Inflammatory macrophage treated with lipopolysaccharide for 4 hours (primary cell): ENCODE results near the gene SCMH1.

Experiments used
- DNase-seq: peaks from one replicate; pipeline ENCODE4 v3.0.0-alpha.2; 2020

Gene SCMH1

GRCh38 chr1:41021526-41022308 lies 220.4 kb downstream of the SCMH1 start, which contains the start of gene SLFNL1:
Gene SLFNL1, minus strand, starts transcription at chr1:41021725. Its CDS starts 1,065 bp downstream, at chr1:41020660.
- DNase-seq, result no peak

DNA sequence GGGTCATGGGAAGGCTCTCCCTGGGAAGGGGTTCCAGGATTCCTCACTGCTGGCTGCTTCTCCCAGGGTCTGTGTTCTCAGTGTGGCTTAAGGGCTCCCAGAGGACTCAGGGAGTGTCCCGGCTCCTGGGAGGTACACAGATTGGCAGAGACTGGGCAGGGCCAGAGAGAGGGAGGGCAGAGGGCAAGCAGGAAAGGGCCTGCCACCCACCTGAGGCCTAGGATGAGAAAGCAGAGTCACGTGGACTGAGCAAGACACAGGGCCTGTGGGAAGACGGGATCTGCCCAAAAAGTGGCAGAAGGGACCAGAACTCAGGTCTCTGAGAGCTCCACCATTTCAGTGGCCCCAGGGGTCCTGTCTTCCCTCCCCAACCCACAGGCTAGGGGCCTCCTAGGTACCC lies 221.5 kb downstream of the SCMH1 start:
- no peak for DNase-seq

DNA sequence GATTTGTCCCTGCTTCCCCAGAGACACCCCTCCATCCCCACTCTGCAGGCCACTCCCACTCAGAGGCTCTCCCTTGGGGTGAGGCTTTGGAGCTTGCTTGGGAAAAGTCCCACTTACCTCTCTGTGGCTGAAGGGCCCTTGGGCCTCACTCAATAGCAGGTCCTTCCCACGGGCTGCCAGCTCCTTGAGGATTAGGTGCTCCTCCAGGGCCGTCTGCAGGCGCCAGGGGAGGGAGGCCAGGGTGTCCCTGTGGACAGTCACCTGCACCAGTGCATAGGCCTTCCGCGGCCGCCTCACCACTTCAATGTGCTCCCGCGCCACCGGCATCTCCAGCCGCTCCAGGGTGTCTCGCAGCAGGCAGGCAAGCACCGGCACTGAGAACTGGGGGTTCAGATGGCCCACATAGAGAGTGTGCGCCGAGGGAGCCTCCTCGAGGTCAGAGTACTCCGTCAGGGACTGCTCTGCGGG lies 222.0 kb downstream of the SCMH1 start:
- no peak for DNase-seq

DNA sequence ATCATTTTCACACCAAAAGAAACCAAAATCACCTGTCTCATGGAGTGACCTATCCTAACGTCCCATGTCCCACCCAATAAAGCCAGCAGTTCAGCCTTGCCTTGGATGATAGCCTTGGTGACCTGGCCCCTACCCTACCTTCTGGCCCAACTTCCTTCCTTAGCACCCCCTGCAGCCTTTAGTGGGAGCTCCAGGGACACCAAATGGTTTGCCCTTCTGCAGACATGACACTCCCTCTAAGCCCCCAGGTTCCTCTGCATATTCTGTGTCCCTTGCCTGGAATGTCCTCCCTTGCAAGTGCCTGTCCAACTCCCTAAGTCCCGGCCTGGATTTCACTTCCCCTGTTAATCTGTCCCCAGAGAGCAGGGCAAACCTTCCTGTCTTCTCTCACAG lies 222.8 kb downstream of the SCMH1 start:
- no peak for DNase-seq

DNA sequence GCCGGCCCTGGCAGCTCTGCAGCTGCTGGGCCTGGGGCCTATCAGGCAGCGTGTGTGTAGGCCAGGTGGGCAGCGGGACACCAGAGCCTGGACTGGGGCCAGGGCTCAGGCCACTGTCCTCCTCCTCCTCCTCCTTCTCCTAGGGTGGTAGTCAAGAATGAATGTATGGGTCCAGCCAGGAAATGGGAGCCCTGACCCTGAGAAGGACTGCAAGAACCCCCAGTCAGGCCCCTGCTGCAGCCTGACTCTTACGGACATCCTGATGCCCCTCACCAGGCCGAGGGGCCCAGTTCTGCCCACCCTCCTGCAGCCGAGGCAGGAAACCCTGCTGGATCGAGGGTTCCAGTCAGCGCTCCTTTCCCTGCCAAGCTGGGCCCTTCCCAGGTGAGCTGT lies 224.1 kb downstream of the SCMH1 start:
- no peak for DNase-seq

- no peak for DNase-seq
Observed at GRCh38 chr1:41017141-41018017, 224.7 kb downstream of the SCMH1 start.

GRCh38 chr1:41015897-41016470 lies 226.1 kb downstream of the SCMH1 start:
- DNase-seq, result no peak

- no peak for DNase-seq
Observed at GRCh38 chr1:41015281-41015896, 226.7 kb downstream of the SCMH1 start.

- DNase-seq, result no peak
Observed at GRCh38 chr1:41014871-41015270, 227.2 kb downstream of the SCMH1 start.

DNA sequence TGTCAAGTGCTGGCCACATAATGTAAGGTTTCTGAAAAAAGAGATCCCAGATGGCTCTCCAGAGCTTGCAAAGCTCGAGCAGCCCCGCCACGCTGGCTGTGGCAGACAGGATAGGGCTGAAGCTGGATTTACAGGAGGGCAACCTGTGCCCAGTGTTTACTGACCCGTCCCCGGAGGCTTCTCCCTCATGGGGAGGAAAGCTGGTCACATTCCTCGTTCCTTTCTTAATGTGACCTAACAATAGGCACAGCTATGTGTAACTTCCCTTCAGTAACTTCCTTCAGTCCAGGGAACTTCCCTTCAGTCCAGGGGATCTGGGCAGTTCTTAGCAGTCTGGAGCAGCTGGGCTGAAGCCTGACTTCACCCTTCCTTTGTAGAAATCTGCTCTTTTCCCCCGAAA lies 228.3 kb downstream of the SCMH1 start:
- peak; percentile 76 for DNase-seq

DNA sequence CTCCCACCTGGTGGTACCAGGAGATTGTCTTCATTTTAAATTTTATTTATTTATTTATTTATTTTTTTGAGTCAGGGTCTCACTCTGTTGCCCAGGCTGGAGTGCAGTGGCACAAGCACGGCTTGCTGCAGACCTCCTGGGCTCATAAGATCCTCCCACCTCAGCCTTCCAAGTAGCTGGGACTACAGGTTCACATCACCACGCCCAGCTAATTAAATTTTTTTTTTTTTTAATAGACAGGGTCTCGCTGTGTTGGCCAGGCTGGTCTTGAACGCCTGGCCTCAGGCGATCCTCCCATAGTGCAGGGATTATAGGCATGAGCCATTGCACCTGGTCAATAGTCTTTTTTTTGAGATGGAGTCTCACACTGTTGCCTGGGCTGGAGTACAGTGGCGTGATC lies 229.1 kb downstream of the SCMH1 start:
- no peak for DNase-seq

DNA sequence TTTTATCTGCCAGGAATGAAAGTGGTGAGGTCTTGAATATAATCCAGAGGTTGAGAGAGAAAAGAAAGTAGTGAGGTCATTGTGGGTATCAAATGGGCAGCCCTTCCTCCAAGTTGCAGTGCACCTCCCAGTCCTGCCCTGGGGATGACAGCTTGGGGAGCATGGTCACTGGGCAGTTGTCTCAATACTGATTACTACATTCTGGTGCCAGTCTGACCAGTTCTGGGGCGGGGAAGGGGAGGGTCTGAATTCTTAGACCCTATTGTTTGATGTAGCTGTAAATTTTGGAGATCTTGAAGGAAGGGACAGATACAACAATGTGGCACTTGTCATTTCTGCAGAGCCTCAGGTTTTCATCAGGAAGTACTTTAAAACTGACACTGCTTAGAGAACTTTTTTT lies 231.8 kb downstream of the SCMH1 start:
- no peak for DNase-seq

DNA sequence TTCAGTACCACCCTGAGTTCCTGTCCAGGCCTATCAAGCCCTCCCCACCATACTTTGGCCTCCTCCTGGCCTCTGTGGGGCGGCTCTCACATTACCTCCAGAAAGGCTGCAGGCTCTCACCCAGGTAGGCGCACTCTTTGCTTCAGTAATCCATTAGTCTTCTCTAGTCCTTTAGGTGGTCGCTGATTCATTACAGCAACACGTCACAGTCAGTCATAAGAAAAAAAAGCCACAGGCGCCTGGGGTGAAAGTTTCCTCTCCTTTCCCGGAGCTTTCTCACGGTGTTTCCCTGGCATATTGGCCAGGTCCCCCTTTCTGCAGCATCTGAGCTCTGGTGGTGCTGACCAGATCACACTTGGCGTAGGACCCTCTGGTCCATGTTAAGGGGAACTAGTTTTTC lies 232.6 kb downstream of the SCMH1 start:
- no peak for DNase-seq

DNA sequence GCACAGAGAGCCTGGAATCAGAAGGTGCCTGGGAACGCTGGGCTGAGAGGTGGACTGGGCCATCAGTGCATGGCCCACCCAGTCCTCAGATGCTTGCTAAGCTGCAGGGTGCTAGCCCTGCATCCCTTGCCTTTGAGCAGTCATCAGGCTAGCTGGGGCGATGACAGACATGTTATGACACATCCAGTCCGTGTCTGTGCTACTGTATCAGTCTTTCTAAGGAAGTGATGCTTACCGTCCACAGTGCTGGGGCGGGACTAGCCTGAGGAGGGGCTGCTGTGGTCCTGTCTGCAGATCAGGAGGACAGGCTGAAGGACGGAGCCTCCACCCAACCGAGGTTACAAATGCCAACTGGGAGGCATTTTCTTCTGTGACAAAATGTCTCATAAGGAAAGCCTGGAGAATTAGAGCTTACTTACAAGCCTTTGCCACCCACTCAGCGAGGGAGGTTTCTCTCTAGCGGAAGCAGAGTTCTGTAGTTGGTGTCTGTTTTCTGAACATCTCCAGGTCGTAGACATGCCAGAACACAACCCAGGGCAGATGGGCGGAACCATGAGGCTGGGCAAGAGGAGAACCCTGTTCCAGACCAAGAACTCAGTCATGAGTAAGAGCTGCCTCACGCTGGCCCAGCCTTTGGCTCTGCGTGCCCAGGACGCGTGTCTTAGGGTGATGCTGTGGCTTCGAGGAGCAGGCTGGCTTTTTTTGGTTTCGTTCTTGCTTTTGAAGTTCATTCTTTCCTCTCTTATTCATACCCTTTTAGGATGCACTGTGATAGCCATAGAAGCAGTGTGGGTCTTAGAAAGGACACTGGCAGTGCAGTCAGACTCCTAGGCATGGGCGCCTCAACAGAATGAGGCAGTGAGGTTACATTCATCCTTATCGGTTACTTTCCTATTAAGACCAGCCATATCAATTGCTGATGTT lies 234.9 kb downstream of the SCMH1 start:
- DNase-seq, result no peak

DNA sequence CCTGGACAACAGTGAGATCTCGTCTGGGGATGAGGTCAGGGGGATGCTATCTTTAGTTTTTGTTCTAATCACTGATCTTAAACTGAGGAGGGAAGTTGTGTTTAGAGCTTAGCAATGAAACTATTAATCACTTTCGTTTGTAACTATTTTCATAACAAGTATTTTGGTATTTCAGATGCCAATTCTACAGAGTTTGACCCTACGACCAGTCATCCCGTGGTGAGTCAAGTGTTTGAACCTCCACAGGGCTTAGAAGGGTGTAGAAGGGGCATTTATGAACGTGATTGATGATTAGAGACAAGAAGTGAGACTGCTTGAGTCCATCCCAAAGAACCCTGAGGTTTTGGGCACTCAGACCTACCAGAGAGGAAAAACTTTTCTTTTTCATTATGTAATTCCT lies 236.2 kb downstream of the SCMH1 start:
- DNase-seq, result no peak

- DNase-seq, result peak; percentile 82
Observed at GRCh38 chr1:41003640-41004220, 238.4 kb downstream of the SCMH1 start.

- DNase-seq, result no peak
Observed at GRCh38 chr1:41003127-41003639, 238.9 kb downstream of the SCMH1 start.

DNA sequence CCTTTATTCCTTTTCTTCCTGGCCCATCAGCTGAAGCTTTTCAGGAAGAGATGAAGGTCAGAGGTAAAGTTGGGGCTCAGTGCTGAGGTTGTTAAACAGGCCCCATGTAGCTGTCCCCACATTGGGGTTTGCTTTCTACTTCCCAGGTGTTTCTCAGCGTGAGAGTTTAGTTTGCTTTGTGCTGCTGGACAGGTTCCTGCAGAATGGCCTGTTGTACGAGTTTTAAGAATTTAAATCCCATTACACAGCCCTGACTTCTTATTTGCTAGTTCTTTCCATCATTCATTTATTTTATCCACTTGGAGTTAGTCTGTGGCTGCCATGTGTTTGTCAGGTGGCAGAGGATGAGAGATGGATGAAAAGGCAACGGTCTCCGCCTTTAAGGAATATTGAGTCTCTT lies 243.4 kb downstream of the SCMH1 start:
- no peak for DNase-seq

GRCh38 chr1:40997096-40997495 lies 245.0 kb downstream of the SCMH1 start:
- DNase-seq, result no peak

- no peak for DNase-seq
Observed at GRCh38 chr1:40989066-40989465, 253.0 kb downstream of the SCMH1 start.

GRCh38 chr1:40988280-40988679 lies 253.8 kb downstream of the SCMH1 start:
- DNase-seq, result no peak
